Bronchial epithelial cell (primary cell): ENCODE results near the gene NAA38. TPM values are rescaled to one million over a fixed set of nuclear protein-coding genes. Genes with fewer than 3 reads are reported as not detected.

Source experiments
- DNase-seq: peaks from one replicate; pipeline ENCODE4 v3.0.0-alpha.2; 2010; ENCODE audit warnings: low read depth
- FAIRE-seq: peaks from 2 replicates; lab custom pipeline; 2011; peaks lifted over from hg19 to GRCh38; lab: Jason Lieb, UNC
- H3K27me3 ChIP-seq: 2 replicates; pipeline ENCODE4 v1.5.1; 2011; ENCODE audit warnings: low read length; ENCODE audit not compliant: control insufficient read depth, insufficient read depth
- H3K36me3 ChIP-seq: 2 replicates; pipeline ENCODE4 v1.5.1; 2011; ENCODE audit warnings: low read length; ENCODE audit not compliant: control insufficient read depth, insufficient read depth
- H3K4me3 ChIP-seq: 2 replicates; pipeline ENCODE4 v1.5.1; 2011; ENCODE audit warnings: mild to moderate bottlenecking, low read depth, low read length, control low read depth
- CTCF ChIP-seq: IDR thresholded peaks from 2 replicates; pipeline ENCODE4 v1.5.1; 2011; ENCODE audit warnings: mild to moderate bottlenecking, moderate library complexity, low read length, control low read depth, inconsistent platforms; ENCODE audit not compliant: insufficient read depth, severe bottlenecking
- total RNA-seq: library from RNA; depleted of rRNA; stranded (reverse); fragments of >200 nt; gene quantifications from 2 replicates; pipeline ENCODE4 v1.2.1, GENCODE V29; 2014

Gene NAA38
- total RNA-seq, 1 donor from 2014 or later = 36.6 TPM

DNA sequence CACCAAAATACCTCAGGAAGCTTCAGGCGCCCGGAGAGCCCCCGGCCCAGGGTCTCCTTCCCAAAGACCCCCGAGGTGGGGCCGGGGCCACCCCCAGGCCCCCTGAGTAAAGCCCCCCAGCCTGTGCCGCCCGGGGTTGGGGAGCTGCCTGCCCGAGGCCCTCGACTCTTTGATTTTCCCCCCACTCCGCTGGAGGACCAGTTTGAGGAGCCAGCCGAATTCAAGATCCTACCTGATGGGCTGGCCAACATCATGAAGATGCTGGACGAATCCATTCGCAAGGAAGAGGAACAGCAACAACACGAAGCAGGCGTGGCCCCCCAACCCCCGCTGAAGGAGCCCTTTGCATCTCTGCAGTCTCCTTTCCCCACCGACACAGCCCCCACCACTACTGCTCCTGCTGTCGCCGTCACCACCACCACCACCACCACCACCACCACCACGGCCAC is 9.2 kb downstream of the NAA38 start:
- H3K36me3 ChIP-seq = peaks cover 61% of the 10 kb centered on the region
- no peak for TF ChIP-seq CTCF
- no peak for FAIRE-seq
- DNase-seq = no peak
- H3K4me3 ChIP-seq = no peak overlapping the region
- H3K27me3 ChIP-seq = no peaks in the 10 kb centered on the region

- no peak for FAIRE-seq
- Histone ChIP-seq H3K27me3 (no peaks in the 10 kb centered on the region), H3K36me3 (peaks cover 49% of the 10 kb centered on the region), H3K4me3 (no peak overlapping the region)
- no peak for DNase-seq
- no peak for TF ChIP-seq CTCF
Measured at GRCh38 chr17:7846765-7847661, 10.3 kb downstream of the NAA38 start.

GRCh38 chr17:7846063-7846735 is 11.2 kb downstream of the NAA38 start:
- no peak for TF ChIP-seq CTCF
- no peak overlapping the region for H3K4me3 ChIP-seq
- H3K27me3 ChIP-seq = no peaks in the 10 kb centered on the region
- FAIRE-seq (no peak), DNase-seq (no peak)
- peaks cover 45% of the 10 kb centered on the region for H3K36me3 ChIP-seq

- Histone ChIP-seq H3K4me3 (peak overlapping the region; percentile 67), H3K27me3 (no peaks in the 10 kb centered on the region), H3K36me3 (peaks cover 39% of the 10 kb centered on the region)
- DNase-seq (no peak), FAIRE-seq (no peak)
- TF ChIP-seq CTCF = no peak
Measured at GRCh38 chr17:7845359-7846062, 11.8 kb downstream of the NAA38 start.

GRCh38 chr17:7844292-7845154 is 12.8 kb downstream of the NAA38 start:
- TF ChIP-seq CTCF = no peak
- DNase-seq = peak; percentile 90
- no peak for FAIRE-seq
- H3K27me3 ChIP-seq = no peaks in the 10 kb centered on the region
- H3K36me3 ChIP-seq = peaks cover 37% of the 10 kb centered on the region
- H3K4me3 ChIP-seq = peak overlapping the region; percentile 67
